ENCODE data around the gene ACACB. TPM values are rescaled to one million over a fixed set of nuclear protein-coding genes. Genes with fewer than 3 reads are reported as not detected.

ACACB gene
- total RNA-seq, 1 experiment from 2014 or later: 8.2 TPM

- no peak for TF ChIP-seq EZH2 (IDR thresholded peaks at IDR 0.05; ENCODE audit: borderline replicate concordance, low read depth, low read length, poor library complexity, severe bottlenecking)
- ChIA-PET CTCF (no interaction called here), POLR2A (ENCODE audit: low non-redundant PET) (no interaction called here)
- intact Hi-C loops (cut with micrococcal nuclease; ENCODE audit: unreplicated experiment): no loop called here
- Histone ChIP-seq H3K4me1 (ENCODE audit: insufficient read depth, low read length, poor library complexity, severe bottlenecking) (no peaks in the 10 kb centered on the region), H3K27me3 (replicated peaks; ENCODE audit: insufficient read depth, low read depth, low read length, poor library complexity) (no peaks in the 10 kb centered on the region), H3K27ac (ENCODE audit: low read depth, low read length, poor library complexity, severe bottlenecking) (no peak overlapping the region), H3K4me3 (ENCODE audit: low read depth, low read length, poor library complexity, severe bottlenecking) (no peak overlapping the region), H3K36me3 (ENCODE audit: insufficient read depth, low read length, poor library complexity, severe bottlenecking) (no peaks in the 10 kb centered on the region), H3K9me3 (ENCODE audit: low read depth, low read length, poor library complexity, severe bottlenecking) (no peaks in the 10 kb centered on the region)
- no TSS peak for BruUV-seq (replicated peaks)
- DNase-seq (ENCODE audit: low spot score): no peak
Observed at GRCh38 chr12:109130297-109131153, 14.1 kb downstream of the ACACB start.

- no peak for TF ChIP-seq CTCF (conservative IDR thresholded peaks at IDR 0.05; ENCODE audit: low read depth, low read length)
- no peak for TF ChIP-seq EZH2 (IDR thresholded peaks at IDR 0.05; ENCODE audit: borderline replicate concordance, low read depth, low read length, poor library complexity, severe bottlenecking)
- no peak for DNase-seq (ENCODE audit: low spot score)
- BruUV-seq (replicated peaks): no TSS peak
- ChIA-PET CTCF (no interaction called here), POLR2A (ENCODE audit: low non-redundant PET) (no interaction called here)
- Histone ChIP-seq H3K4me1 (ENCODE audit: insufficient read depth, low read length, poor library complexity, severe bottlenecking) (no peaks in the 10 kb centered on the region), H3K27ac (ENCODE audit: low read depth, low read length, poor library complexity, severe bottlenecking) (no peak overlapping the region), H3K9me3 (ENCODE audit: low read depth, low read length, poor library complexity, severe bottlenecking) (peaks cover 4% of the 10 kb centered on the region), H3K27me3 (replicated peaks; ENCODE audit: insufficient read depth, low read depth, low read length, poor library complexity) (no peaks in the 10 kb centered on the region), H3K4me3 (ENCODE audit: low read depth, low read length, poor library complexity, severe bottlenecking) (no peak overlapping the region), H3K36me3 (ENCODE audit: insufficient read depth, low read length, poor library complexity, severe bottlenecking) (no peaks in the 10 kb centered on the region)
- intact Hi-C loops (cut with micrococcal nuclease; ENCODE audit: unreplicated experiment): no loop called here
Observed at GRCh38 chr12:109131154-109132050, 15.0 kb downstream of the ACACB start.

GRCh38 chr12:109134186-109134917 is 18.0 kb downstream of the ACACB start:
- H3K27me3 ChIP-seq (replicated peaks; ENCODE audit: insufficient read depth, low read depth, low read length, poor library complexity): no peaks in the 10 kb centered on the region
- BruUV-seq (replicated peaks): no TSS peak
- no peaks in the 10 kb centered on the region for H3K36me3 ChIP-seq (ENCODE audit: insufficient read depth, low read length, poor library complexity, severe bottlenecking)
- peaks cover 8% of the 10 kb centered on the region for H3K9me3 ChIP-seq (ENCODE audit: low read depth, low read length, poor library complexity, severe bottlenecking)
- ChIA-PET POLR2A (ENCODE audit: low non-redundant PET) (no interaction called here), CTCF (no interaction called here)
- TF ChIP-seq EZH2 (IDR thresholded peaks at IDR 0.05; ENCODE audit: borderline replicate concordance, low read depth, low read length, poor library complexity, severe bottlenecking): no peak
- TF ChIP-seq CTCF (conservative IDR thresholded peaks at IDR 0.05; ENCODE audit: low read depth, low read length): peak; percentile 41
- H3K4me3 ChIP-seq (ENCODE audit: low read depth, low read length, poor library complexity, severe bottlenecking): no peak overlapping the region
- DNase-seq (ENCODE audit: low spot score): no peak
- H3K4me1 ChIP-seq (ENCODE audit: insufficient read depth, low read length, poor library complexity, severe bottlenecking): no peaks in the 10 kb centered on the region
- intact Hi-C loops (cut with micrococcal nuclease; ENCODE audit: unreplicated experiment): no loop called here
- no peak overlapping the region for H3K27ac ChIP-seq (ENCODE audit: low read depth, low read length, poor library complexity, severe bottlenecking)

Data from A673 (cell line).